HUDEP-2 (cell line): ENCODE measurements around the gene SLC6A19.

Source experiments
- DNase-seq, 76 experiments: peaks; one replicate each; lab custom pipeline; 2025; ENCODE audit not compliant: unreplicated experiment in 76 of 76; lab: John Stamatoyannopoulos, UW

Gene SLC6A19

GRCh38 chr5:1235838-1236237 is 34.4 kb downstream of the SLC6A19 start:
- no peak for DNase-seq

- DNase-seq: peak in 1 of 76 experiments; percentile 3
These were observed 38.3 kb downstream of the SLC6A19 start for GRCh38 chr5:1239505-1240251.

GRCh38 chr5:1240496-1241260 is 39.3 kb downstream of the SLC6A19 start:
- DNase-seq: no peak

GRCh38 chr5:1241509-1242080 is 40.2 kb downstream of the SLC6A19 start:
- DNase-seq: no peak

- DNase-seq: no peak
These were observed 41.5 kb downstream of the SLC6A19 start for GRCh38 chr5:1242733-1243486.

GRCh38 chr5:1243487-1244130 is 42.2 kb downstream of the SLC6A19 start:
- no peak for DNase-seq

- no peak for DNase-seq
These were observed 42.9 kb downstream of the SLC6A19 start for GRCh38 chr5:1244255-1244654.

- DNase-seq: peak in 1 of 76 experiments; percentile 2
These were observed 43.6 kb downstream of the SLC6A19 start for GRCh38 chr5:1244976-1245375.

GRCh38 chr5:1245905-1246576 is 44.6 kb downstream of the SLC6A19 start:
- DNase-seq: no peak

- DNase-seq: peak in 12 of 76 experiments; percentile 7 to 34 (median 18)
These were observed 45.5 kb downstream of the SLC6A19 start for GRCh38 chr5:1246711-1247431.

- DNase-seq: no peak
These were observed 46.4 kb downstream of the SLC6A19 start for GRCh38 chr5:1247811-1248210.

- no peak for DNase-seq
These were observed 48.2 kb downstream of the SLC6A19 start for GRCh38 chr5:1249366-1250280.

- DNase-seq: no peak
These were observed 50.5 kb downstream of the SLC6A19 start for GRCh38 chr5:1251678-1252580.

GRCh38 chr5:1252681-1253080 is 51.3 kb downstream of the SLC6A19 start:
- DNase-seq: no peak

- no peak for DNase-seq
These were observed 52.2 kb downstream of the SLC6A19 start for GRCh38 chr5:1253456-1254105.

GRCh38 chr5:1254196-1254595 is 52.8 kb downstream of the SLC6A19 start:
- no peak for DNase-seq

- no peak for DNase-seq
These were observed 53.7 kb downstream of the SLC6A19 start for GRCh38 chr5:1255081-1255561.
